NCI-H510A treated with DMSO at 0.1 percent for 48 hours (cell line): ENCODE measurements around the gene ARL4A.
A peak's percentile ranks its signal among the peaks of the same experiment; 100 is the strongest.
"Not testable (repeated sequence)": the region's sequence is repeated elsewhere in the genome, so short reads cannot be mapped to it uniquely, and the experiment has no call there.

Experiments
- DNase-seq: peaks from one replicate; lab custom pipeline; 2025; lab: John Stamatoyannopoulos, UW

The ARL4A gene

DNA sequence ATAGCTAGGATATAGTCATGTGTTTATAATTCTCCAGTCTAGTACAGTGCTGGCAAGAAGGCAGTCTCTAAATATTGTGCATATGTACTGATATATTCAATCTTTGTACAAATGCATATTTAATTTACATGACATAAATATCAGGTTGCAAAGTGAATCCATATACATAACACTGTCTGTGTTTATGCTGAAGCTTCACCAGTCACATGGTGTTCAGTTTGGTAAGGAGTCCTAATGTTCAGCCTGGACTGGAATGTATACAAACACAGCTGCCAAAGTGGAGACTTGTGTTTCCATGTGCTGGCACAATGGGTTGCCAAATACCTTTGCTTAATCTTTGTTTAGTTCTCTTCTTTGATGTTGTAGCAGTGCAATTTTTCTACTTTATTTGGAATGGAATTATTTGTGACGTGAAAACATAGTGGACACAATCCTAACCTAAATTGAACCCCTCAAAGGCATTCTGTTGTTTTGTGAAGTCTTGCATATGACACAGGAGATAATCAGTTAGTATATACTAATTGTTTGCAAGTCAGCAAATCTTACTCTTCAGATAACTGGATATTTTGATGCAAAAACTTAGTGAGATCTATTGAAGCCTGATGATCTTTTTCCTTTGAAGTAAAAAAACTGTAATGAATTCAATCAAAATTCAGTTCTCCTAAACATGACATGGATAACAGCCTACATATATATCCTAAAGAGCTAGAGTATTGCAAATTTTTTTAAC lies 17.3 kb upstream of the ARL4A start:
- DNase-seq: no peak

DNA sequence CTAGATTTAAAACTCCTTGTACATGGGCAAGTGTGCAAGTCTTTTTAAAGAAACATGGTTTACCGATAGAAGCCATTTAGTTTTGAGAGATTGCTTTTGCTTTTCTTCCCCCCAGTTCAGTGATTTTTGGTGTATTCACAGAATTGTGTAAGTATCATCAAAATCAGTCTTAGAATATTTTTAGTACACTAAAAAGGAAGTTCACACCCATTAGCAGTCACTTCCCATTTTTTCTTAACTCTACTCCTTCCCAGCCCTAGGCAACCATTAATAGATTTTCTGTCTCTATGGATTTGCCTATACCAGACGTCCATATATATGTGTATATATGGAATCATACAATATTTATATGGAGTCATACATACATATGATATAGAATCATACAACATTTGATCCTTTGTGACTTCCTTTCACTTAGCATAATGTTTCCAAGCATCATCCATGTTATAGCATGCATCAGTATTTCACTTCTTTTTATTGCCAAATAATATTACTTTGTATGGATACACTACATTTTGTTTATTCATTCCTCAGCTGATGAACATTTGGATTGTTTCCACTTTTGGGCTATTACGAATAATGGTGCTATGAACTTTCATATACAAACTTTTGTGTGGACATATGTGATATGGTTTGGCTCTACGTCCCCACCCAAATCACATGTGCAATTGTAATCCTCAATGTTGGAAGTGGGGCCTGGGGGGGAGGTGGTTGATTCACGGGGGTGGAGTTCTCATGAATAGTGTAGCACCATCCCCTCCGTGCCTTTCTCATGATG lies 16.5 kb upstream of the ARL4A start:
- DNase-seq: no peak

DNA sequence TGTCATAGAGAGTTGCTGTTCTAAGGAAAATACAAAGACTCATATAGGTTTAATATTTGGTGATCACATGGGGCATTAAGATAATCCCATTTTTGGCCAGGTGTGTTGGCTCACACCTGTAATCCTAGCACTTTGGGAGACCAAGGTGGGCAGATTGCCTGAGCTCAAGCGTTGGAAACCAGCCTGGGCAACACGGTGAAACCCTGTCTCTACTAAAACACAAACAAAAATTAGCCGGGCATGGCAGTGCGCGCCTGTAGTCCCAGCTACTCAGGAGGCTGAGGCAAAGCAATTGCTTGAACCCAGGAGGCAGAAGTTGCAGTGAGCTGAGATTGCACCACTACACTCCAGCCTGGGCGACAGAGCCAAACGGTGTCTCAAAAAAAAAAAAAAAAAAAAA lies 14.0 kb upstream of the ARL4A start:
- not testable (repeated sequence) for DNase-seq

DNA sequence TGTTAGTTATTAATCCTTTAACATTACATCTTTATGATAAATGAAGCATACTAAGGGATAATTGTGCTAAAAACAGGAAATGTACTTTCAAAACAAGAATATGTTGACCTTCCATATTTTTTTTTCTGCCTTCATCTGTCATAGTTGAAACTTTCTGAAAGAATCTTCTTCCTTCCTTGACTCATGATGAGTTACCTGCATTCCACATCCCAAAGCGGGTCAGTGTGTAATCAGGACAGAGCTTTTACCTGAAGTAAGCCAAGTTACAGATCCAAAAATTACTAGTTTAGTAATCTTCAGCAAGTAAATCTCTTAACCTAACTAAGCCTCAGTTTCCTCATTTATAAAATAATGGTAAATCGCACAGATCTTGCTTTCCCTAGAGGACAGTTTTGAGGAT lies 13.4 kb upstream of the ARL4A start:
- DNase-seq: no peak

DNA sequence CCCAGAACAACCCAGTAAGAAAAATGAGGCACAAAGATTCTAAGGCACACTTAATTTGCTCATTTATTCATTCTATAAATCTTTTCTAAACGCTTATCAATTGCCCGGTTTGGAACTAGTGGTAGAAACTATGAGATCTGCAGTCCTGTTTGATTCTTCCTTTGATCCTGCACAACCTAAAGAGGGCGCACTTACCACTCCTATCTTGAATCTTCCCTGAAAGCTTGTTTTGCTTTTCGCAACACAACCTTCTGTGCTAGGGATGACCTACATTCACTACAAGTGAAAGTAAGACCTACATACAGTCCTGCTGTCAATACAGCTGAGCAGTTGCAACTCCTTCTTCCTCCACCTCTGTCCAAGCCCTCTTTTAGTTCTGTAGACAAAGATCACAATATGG lies 12.6 kb upstream of the ARL4A start:
- DNase-seq: no peak

DNA sequence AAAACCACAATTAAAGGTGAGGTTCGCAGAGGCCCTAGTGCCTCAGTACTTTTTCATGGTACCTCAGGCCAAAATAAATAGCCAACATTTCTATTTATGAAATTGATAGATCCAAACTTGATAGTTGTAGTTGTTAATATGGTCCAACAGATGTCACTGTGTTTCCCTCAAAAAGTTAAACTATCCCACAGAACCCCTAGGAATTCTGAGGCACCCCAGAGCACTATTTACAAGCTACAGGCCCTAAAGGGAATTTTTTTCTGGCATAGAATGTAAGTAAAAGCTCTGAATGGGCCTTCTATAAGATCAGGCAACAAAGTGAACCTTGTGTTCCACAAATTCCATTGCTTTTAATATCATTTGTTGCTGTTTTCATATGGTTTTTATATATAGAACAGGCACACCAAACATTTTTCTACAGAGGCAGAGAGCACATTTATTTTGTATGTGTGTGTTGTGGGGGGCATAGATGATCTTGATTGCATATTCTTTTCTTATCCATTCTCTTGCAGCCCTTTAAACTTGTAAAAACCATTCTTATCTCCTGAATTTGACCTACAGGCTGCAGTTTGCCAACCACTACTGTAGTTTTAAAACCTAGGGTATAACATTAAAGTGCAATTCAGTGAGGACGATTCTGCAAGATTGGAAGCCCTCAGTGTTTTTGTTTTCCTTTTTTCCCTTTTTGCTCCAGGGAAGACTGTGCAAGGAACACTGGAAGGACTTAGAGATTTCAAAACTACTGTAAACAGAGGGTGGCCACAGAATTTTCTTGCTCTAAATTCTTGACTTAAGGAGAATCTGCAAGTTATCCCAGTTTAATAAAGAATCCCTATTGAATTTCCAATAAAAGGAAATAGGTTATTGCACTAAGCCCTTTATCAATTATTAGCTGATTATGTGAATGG lies 3.5 kb upstream of the ARL4A start:
- DNase-seq: no peak

DNA sequence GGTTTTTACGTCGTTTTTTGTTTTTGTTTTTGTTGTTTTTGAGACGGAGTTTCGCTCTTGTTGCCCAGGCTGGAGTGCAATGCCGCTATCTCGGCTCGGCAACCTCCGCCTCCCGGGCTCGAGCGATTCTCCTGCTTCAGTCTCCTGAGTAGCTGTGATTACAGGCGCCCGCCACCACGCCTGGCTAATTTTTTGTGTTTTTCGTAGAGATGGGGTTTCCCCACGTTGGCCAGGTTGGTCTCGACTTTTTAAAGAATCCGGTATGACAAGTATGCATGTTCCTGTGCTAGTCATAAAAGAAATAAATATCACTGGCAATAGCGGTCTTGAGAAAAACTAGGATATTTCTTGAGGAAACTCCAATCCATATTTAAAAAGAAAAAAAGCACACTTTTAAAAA lies 2.7 kb upstream of the ARL4A start:
- DNase-seq: no peak

DNA sequence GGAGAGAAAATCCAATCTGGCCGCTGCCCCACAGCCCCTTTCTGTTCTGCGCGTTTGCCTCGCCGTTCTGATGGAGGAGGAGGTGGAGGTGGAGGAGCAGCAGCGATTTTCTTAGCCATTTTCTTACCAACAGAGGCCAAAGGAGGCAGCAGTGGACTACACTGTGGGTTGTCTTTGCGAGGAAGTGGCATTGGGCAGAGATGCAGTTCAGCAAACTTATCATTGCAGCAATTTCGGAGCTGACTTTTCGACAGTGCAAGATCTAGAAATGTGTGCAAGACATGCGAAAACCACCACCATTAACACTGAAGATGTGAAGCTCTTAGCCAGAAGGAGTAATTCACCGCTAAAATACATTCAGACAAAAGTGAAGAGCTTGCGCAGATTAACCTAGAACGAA lies 1.9 kb upstream of the ARL4A start:
- DNase-seq: no peak

DNA sequence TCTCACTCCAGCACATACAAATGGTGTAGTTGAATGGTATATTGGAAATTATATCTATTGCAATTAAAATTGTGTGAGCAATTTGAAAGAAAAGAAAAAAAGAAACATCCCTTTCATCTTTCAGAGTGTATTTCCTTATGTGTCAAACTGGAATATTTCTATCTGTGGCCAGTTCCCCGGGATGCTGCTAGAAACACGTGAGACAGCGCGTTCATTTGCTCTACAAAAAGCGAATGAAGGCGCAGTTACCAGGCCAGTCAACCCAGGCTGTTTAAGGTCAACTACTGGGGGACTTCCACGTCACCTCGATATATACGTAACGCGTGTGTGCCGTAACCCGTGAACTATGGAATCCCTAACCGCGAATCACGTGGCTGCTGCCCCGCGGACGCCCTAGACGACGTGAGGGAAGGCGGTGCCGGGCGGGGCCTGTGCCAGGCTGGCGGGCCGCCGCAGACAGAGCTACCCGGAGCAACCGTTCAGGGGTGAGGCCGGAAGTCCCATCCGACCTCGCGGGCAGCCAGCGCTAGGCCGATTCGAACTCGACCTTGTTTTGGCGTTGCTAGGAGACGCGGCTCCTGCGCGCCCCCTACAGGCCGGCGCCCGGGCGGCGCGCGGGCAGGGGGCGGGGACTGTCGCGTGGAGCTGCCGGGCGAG lies 1.1 kb upstream of the ARL4A start:
- DNase-seq: peak; percentile 89

DNA sequence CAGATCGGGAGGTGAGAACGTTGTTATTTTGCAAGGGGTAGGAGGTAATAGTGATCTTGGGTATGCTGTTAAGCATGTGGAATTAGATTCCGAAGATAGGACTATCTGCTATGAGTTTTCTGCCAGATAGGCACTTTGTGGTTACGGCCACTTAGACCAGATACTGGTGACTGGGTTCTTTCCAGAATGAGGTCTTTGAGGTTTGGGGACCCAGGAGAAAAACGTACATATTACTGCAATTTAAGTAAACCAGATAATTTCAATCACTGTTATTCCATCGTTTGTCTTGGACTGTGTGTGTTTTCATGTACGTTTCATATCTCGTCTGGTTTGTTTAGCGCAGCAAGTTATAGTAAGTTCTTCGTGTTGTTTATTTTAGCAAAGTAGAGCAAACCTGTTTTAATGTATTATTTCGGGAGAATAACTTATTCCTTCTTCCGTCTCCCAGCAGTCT lies 312 bp downstream of the ARL4A start:
- DNase-seq: no peak

DNA sequence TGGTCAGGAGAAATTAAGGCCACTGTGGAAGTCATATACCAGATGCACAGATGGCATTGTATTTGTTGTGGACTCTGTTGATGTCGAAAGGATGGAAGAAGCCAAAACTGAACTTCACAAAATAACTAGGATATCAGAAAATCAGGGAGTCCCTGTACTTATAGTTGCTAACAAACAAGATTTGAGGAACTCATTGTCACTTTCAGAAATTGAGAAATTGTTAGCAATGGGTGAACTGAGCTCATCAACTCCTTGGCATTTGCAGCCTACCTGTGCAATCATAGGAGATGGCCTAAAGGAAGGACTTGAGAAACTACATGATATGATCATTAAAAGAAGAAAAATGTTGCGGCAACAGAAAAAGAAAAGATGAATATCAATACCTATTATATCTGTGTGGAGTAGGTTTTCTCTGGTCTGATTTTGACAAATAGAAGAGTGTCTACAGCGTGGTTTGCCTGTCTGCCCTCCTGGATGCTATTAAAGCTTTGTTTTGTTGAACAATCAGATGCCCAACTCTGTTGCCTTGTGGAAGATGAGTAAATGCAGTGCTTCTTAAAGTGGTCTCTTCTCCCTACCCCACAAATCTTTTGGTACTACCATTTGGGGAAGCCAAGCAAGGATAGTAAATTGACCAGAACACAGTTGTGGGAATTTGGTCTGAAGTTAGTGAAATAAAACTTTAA lies 1.2 kb downstream of the ARL4A start:
- DNase-seq: not testable (repeated sequence)

DNA sequence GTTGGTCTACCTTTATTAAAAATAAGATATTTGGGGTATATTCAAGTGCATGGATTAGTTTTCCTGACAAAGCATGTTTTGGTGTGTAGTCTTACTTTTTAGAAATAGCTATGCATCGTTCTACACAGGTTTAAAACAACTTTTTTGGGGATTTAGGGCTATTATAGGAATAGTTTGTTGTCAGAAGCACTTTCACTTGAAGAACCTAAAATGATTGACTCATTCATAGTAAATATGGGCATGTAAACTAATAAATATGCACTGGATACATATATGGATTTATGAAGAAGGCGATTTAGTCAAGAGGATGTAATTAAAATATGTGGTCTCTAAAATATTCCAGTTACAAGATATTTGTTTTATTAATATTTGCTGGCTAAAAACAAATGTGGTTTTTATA lies 2.0 kb downstream of the ARL4A start:
- no peak for DNase-seq

DNA sequence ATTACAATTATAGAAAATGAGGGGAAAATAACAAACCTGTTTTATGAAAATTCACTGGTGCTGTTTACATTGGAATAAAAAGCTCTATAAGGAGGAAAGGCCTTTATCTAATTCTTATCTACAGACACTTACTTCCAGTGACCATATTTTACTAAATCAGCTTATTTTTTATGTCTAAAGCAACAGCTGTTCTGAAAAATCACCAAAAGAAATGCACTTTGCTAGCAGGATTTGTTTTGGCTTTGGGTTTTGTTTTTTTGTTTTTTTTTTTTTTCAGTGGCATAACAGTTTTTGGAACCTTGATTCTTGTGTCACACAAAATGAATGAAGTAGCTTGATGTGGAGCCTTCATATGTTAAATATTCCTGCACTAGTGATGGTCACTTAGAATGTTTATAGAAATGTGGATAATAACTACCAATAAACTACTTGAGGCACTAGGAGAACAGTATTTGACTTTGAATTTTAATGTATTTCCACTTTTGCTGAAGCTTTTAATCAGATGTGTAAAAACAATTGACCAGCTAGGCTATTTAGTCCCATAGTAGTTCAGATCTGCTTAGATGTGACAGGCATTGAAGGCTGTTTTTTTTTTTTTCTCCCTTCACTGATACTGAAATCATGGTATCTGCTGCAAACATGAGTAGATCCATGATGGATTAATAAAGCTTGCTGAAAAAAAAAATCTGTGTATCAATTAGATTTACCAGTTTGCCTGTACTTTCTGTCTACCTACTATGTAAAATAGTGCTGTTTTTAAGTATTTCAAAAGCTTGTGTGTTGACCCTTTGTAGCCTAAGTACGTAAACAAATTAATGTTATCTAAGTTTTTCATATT lies 2.8 kb downstream of the ARL4A start:
- no peak for DNase-seq

DNA sequence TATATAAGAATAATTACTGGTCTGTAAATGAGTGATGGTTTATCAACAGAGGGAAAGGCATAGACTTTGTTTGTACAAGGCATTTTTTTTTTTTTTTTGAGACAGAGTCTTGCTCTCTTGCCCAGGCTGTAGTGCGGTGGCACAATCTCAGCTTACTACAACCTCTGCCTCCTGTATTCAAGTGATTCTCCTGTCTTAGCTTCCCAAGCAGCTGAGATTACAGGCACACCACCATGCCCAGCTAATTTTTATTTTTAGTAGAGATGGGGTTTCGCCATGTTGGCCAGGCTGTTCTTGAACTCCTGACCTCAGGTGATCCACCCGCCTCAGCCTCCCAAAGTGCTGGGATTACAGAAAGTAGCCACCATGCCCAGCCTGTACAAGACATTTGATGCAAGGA lies 4.0 kb downstream of the ARL4A start:
- DNase-seq: not testable (repeated sequence)

DNA sequence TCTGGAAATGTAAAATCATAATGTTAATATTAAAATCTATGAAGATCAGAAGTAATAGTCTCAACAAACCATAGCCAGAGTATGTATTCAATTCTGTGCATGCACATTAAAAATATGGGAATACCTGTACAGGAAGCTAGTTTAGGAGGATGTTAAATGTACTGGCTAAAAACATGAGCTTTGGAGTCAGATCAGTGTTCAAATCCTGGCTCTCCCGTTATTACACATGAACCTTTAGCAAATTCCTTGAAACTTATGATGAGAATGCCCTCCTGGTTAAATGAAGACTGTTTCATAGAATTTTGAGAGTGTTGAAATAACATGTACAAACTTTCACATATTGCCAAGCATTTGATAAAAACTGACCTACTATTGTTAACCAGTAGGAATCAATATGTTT lies 4.6 kb downstream of the ARL4A start:
- no peak for DNase-seq

DNA sequence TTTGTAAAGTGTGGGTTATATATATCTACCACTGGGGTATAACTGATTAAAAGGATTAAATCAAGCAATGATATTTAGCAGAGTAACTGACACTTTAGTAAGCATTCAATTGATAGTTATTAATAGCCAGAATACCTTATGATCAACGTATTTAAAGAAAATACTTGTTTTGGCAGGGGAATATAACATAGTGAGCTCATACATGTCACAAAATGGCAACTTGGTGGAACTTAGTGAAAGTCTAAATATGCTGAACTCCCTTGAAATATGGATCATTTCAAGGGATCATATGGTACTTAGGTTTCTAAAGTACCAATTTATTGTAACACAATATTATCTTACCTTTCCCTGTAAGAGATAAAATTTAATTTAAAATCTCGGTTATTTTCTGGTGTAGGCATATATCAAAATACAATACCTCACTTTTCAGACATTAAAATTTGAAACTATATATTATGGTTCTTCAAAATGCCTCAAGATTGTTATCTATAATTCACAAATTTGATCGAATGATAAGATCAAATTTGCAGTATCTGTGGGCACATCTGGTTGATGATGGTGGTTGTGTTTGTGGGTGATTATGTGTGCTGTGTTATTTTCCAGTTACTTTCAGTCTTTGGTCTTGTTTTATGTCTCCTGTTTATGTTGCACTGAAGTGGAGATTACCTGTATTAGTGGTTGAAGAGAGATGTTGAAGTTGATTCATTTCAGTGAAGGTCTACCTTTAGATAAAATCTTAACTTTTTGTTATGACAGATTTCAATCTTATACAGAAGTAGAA lies 5.2 kb downstream of the ARL4A start:
- no peak for DNase-seq

DNA sequence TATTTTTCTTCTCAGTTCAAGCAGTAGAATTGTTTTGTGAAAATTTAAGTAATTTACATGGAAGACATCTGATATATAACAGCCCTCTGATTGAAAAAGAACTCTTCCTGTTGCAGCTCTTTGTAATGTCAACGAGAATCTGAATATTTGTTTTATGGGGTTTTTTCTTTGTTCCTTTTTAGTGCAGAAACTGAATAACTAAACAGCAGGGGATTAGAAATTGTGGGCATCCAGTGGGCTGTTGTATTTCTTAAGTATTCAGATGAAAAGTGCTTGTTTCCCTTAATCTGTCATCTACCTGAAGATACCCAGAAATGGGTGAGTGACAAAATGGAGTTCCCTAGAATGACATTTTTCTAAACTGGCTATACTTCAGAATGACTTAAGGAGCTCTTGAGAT lies 7.4 kb downstream of the ARL4A start:
- DNase-seq: no peak

DNA sequence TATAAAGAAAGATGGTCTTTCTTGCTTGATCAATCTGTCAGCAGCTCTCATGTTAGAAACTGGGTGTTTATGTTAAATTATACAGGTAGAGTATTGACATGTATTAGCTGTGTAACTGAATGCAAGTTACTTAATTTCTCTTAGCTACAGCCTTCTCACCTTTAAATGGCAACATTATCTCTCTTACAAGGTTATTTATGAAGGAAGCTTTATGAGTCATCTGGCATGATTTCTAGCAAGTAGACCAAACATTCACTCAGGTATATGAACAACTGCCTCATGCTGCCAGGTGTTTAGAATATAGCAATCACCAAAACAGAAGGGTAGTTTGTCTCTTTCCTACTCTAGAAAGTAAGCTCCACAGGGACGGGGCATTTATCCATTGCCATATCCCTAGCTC lies 8.5 kb downstream of the ARL4A start:
- no peak for DNase-seq

DNA sequence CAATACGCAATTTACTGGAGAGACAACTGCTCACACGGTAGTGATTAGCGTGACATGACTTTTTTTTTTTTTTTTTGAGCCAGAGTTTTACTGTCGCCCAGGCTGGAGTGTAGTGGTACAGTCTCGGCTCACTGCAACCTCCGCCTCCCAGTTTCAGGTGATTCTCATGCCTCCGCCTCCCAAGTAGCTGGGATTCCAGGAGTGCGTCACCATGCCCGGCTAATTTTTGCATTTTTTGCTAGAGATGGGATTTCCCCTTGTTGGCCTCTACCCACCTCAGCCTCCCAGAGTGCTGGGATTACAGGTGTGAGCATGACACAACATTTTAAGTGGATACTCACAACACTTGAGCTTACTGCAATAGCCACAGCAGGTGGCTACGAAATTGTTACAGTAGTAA lies 11.9 kb downstream of the ARL4A start:
- DNase-seq: no peak

DNA sequence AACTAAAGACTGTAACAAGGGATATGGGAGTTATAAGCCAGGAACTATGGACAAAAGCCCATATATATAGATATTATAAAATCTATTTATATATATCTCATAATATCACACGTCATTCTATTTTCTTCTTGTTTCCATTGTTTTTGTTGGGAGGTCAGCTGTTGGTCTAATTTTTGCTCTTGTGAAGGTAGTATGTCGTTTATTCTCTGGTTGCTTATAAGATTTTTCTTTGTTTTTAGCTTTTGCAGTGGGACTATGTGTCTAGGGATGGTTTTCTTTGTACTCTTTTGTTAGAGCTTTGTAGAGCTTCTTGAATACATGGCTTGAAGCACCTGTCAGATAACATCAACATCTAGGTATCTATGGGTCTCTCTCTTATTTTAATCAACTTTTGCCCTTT lies 14.0 kb downstream of the ARL4A start:
- no peak for DNase-seq
